ENCODE measurements around the gene MREG.

- TF ChIP-seq, protein P1, sequence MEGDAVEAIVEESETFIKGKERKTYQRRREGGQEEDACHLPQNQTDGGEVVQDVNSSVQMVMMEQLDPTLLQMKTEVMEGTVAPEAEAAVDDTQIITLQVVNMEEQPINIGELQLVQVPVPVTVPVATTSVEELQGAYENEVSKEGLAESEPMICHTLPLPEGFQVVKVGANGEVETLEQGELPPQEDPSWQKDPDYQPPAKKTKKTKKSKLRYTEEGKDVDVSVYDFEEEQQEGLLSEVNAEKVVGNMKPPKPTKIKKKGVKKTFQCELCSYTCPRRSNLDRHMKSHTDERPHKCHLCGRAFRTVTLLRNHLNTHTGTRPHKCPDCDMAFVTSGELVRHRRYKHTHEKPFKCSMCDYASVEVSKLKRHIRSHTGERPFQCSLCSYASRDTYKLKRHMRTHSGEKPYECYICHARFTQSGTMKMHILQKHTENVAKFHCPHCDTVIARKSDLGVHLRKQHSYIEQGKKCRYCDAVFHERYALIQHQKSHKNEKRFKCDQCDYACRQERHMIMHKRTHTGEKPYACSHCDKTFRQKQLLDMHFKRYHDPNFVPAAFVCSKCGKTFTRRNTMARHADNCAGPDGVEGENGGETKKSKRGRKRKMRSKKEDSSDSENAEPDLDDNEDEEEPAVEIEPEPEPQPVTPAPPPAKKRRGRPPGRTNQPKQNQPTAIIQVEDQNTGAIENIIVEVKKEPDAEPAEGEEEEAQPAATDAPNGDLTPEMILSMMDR (IDR thresholded peaks at IDR 0.05): no peak
- TF ChIP-seq POLR2A (IDR thresholded peaks at IDR 0.05) (no peak), EP300 (IDR thresholded peaks at IDR 0.05) (no peak)
Observed at GRCh38 chr2:215983581-215984351, 29.6 kb downstream of the MREG start.
